Measurements from ENCODE around the gene NDUFS8. TPM values are rescaled to one million over a fixed set of nuclear protein-coding genes. Genes with fewer than 3 reads are reported as not detected.

The NDUFS8 gene
- total and polyA plus RNA-seq, 2 donors (not counting 1 experiment from before 2014, with no cell fraction given) = 73.9 to 84.6 TPM

DNA sequence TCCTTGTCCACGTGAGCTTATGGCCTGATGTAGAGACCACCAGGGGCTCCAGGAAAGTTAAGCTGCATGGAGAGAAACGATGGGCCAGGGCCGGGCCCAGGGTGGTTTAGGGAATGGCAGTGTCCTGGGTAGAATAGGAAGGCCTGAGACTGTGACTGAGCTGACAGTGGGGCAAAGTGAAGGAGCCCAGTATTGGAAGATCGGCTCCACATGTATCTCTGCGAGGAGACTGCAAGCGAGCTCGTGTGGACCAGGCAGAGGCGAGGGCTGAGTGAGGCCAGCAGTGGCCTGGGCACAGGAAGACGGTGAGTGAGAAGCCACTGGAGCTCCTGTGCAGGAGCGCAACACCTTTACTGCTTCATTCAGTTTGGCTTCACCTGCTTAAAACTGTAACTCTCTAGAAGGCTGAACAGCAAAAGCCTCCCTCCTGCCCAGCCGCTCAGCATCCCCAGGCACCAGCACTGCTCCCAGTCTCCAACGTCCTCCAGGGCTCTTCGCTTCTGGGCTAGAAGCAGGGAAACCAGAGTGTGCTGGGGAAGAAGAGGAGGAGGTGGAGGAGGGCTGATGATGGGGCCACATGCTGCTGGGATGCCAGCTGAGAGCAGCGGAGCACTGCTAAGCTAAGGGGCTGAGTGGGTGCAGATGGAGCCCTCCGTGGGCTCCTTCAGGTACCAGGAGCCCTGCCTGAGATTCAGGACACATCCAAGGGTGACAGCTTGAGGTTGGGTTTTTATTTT, 21.8 kb downstream of the NDUFS8 start:
- no peaks in the 10 kb centered on the region for H3K27me3 Mint-ChIP-seq
- ChIA-PET POLR2A (no interaction called here), CTCF (interaction anchor here (2.0 kb wide), 1 partner anchor 14 kb away, joined by 4 read pairs; the partner anchor contains the start of gene TCIRG1)
- no peak for TF ChIP-seq EZH2 (IDR thresholded peaks at IDR 0.05; ENCODE audit: borderline replicate concordance, insufficient read depth, low read depth, low read length, poor library complexity, severe bottlenecking)
- TF ChIP-seq, protein P1, sequence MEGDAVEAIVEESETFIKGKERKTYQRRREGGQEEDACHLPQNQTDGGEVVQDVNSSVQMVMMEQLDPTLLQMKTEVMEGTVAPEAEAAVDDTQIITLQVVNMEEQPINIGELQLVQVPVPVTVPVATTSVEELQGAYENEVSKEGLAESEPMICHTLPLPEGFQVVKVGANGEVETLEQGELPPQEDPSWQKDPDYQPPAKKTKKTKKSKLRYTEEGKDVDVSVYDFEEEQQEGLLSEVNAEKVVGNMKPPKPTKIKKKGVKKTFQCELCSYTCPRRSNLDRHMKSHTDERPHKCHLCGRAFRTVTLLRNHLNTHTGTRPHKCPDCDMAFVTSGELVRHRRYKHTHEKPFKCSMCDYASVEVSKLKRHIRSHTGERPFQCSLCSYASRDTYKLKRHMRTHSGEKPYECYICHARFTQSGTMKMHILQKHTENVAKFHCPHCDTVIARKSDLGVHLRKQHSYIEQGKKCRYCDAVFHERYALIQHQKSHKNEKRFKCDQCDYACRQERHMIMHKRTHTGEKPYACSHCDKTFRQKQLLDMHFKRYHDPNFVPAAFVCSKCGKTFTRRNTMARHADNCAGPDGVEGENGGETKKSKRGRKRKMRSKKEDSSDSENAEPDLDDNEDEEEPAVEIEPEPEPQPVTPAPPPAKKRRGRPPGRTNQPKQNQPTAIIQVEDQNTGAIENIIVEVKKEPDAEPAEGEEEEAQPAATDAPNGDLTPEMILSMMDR (IDR thresholded peaks at IDR 0.05) = no peak
- Histone ChIP-seq H3K9ac (ENCODE audit: low read length) (no peak overlapping the region), H3K79me2 (ENCODE audit: control insufficient read depth, insufficient read depth, low read length) (no peaks in the 10 kb centered on the region), H3K9me3 (ENCODE audit: control extremely low read depth in 1 of 3, control insufficient read depth in 2 of 3, insufficient read depth in 1 of 3, low read length in 2 of 3) (no peaks in the 10 kb centered on the region), H2AFZ (ENCODE audit: insufficient read depth, low read depth, low read length, poor library complexity, severe bottlenecking) (no peak overlapping the region), H3K4me2 (replicated peaks; ENCODE audit: low read depth, low read length, poor library complexity, severe bottlenecking) (no peak overlapping the region), H3K27me3 (replicated peaks in 1 of 4; ENCODE audit: control extremely low read depth in 1 of 4, control insufficient read depth in 3 of 4, insufficient read depth in 4 of 4, low read length in 3 of 4) (no peaks in the 10 kb centered on the region), H3K27ac (ENCODE audit: low read length in 2 of 2) (no peak overlapping the region), H4K20me1 (ENCODE audit: control insufficient read depth, insufficient read depth, low read length, poor library complexity, severe bottlenecking) (no peaks in the 10 kb centered on the region), H3K4me1 (ENCODE audit: control insufficient read depth in 2 of 2, insufficient read depth in 2 of 2, low read length in 2 of 2) (no peaks in the 10 kb centered on the region), H3K36me3 (replicated peaks in 1 of 2; ENCODE audit: control extremely low read depth in 1 of 2, control insufficient read depth in 1 of 2, extremely low read depth in 1 of 2, insufficient read depth in 2 of 2, low read length in 1 of 2) (peaks cover 0 to 48% of the 10 kb centered on the region in 2 experiments), H3K4me3 (ENCODE audit: control extremely low read depth in 1 of 5, extremely low read depth in 1 of 5, insufficient read depth in 1 of 5, low read depth in 2 of 5, low read length in 4 of 5) (no peak overlapping the region)
- DNase-seq = no peak
- intact Hi-C loops (cut with micrococcal nuclease) = no loop called here
- H3K9me3 Mint-ChIP-seq (ENCODE audit: insufficient read depth) = no peaks in the 10 kb centered on the region
- 94% methylated on average over 13 of the region's 15 CpGs for WGBS (ENCODE audit: insufficient coverage)
- H3K4me3 Mint-ChIP-seq = no peak overlapping the region
- no peak overlapping the region for H3K27ac Mint-ChIP-seq
- ATAC-seq (ENCODE audit: low read depth) = no peak
- H3K4me1 Mint-ChIP-seq = no peaks in the 10 kb centered on the region

DNA sequence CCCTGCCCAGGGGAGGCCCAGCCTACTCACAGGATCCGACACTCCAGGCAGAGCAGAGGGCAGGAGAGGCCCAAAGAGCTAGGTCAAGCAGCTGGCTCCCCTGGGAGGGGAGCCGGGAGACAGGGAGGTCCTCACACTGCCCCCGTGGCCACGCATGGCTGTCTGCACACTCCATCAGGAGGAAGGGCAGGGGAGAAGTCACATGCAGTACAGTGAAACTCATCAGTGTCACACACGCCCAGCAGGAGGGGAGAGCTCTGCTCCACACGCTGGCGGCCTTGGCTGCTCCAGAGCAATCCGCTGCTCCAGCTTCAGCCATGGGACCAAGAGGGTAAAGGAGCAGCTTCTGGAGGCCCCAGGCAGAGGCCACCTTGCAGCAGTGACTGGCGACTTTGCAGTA, 22.6 kb downstream of the NDUFS8 start:
- Histone ChIP-seq H2AFZ (ENCODE audit: insufficient read depth, low read depth, low read length, poor library complexity, severe bottlenecking) (no peak overlapping the region), H3K4me2 (replicated peaks; ENCODE audit: low read depth, low read length, poor library complexity, severe bottlenecking) (no peak overlapping the region), H3K9ac (ENCODE audit: low read length) (no peak overlapping the region), H3K79me2 (ENCODE audit: control insufficient read depth, insufficient read depth, low read length) (no peaks in the 10 kb centered on the region), H3K4me1 (ENCODE audit: control insufficient read depth in 2 of 2, insufficient read depth in 2 of 2, low read length in 2 of 2) (no peaks in the 10 kb centered on the region), H3K27ac (ENCODE audit: low read length in 2 of 2) (no peak overlapping the region), H3K36me3 (replicated peaks in 1 of 2; ENCODE audit: control extremely low read depth in 1 of 2, control insufficient read depth in 1 of 2, extremely low read depth in 1 of 2, insufficient read depth in 2 of 2, low read length in 1 of 2) (peaks cover 0 to 41% of the 10 kb centered on the region in 2 experiments), H3K27me3 (replicated peaks in 1 of 4; ENCODE audit: control extremely low read depth in 1 of 4, control insufficient read depth in 3 of 4, insufficient read depth in 4 of 4, low read length in 3 of 4) (no peaks in the 10 kb centered on the region), H4K20me1 (ENCODE audit: control insufficient read depth, insufficient read depth, low read length, poor library complexity, severe bottlenecking) (no peaks in the 10 kb centered on the region), H3K4me3 (ENCODE audit: control extremely low read depth in 1 of 5, extremely low read depth in 1 of 5, insufficient read depth in 1 of 5, low read depth in 2 of 5, low read length in 4 of 5) (no peak overlapping the region), H3K9me3 (ENCODE audit: control extremely low read depth in 1 of 3, control insufficient read depth in 2 of 3, insufficient read depth in 1 of 3, low read length in 2 of 3) (no peaks in the 10 kb centered on the region)
- ChIA-PET CTCF (no interaction called here), POLR2A (no interaction called here)
- H3K4me1 Mint-ChIP-seq = no peaks in the 10 kb centered on the region
- 86% methylated on average over 9 of the region's 9 CpGs for WGBS (ENCODE audit: insufficient coverage)
- no peak for ATAC-seq (ENCODE audit: low read depth)
- intact Hi-C loops (cut with micrococcal nuclease) = no loop called here
- no peaks in the 10 kb centered on the region for H3K27me3 Mint-ChIP-seq
- TF ChIP-seq EZH2 (IDR thresholded peaks at IDR 0.05; ENCODE audit: borderline replicate concordance, insufficient read depth, low read depth, low read length, poor library complexity, severe bottlenecking) = no peak
- TF ChIP-seq, protein P1 (IDR thresholded peaks at IDR 0.05) = no peak
- no peak overlapping the region for H3K27ac Mint-ChIP-seq
- no peak overlapping the region for H3K4me3 Mint-ChIP-seq
- no peak for DNase-seq
- no peaks in the 10 kb centered on the region for H3K9me3 Mint-ChIP-seq (ENCODE audit: insufficient read depth)

Data from B cell (primary cell).